HG03095 (cell line): ENCODE results near the gene DIP2B.

Experiments used
- ATAC-seq: cut with Tn5 transposase; IDR thresholded peaks from one replicate; pipeline ENCODE4 v1.9.1; 2021; ENCODE audit warnings: moderate library complexity; ENCODE audit not compliant: unreplicated experiment

DIP2B gene

DNA sequence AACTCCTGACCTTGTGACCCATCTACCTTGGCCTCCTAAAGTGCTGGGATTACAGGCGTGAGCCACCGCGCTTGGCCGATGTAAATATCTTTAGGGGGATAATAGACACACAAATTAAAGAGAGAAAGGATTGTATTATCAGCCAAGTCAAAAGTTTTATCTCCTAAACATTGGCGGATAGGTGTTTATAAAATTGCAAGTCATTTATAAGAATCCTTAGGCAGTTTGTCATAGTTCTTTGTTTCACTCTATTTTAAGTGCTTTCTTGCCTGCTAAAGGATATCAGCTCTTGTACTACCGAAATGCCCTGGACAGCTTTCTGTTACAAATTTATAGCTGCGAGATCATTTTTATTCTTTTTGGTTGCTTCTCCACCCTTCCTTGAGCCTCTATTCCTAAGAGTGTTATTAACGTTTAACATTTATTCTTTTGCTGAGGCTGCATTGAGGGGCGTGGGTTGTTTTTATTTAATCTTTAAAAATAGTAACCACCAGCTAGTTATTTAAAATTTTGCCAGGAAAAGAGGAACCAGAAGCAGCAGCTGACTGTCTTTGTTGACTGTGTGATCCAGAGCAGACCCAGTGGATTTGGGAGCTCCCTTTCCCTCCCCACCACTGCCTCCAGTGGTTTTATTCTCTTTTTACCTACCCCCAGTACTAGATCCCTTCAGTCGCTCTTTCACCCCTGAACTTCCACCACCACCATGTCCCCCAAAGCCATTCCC, 106.4 kb downstream of the DIP2B start:
- ATAC-seq = no peak

DNA sequence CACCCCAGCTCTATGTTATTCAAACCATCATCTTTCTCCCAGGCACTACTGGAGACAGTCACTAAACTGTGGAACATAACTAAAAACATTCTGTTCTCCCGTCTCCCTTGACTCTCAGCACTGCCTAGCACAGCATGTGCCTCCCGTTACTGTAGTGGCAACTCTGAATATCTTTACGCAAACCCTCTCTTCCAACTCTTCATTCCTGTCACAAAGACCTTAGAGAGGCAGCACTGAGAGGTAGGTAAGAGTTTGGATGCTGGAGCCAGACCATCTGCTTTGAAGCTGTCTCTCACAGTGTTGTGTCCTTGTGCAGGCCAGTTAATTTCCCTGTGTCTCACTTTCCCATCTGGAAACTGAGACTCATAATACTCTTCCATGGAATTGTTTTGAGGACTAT, 108.1 kb downstream of the DIP2B start:
- ATAC-seq = no peak

DNA sequence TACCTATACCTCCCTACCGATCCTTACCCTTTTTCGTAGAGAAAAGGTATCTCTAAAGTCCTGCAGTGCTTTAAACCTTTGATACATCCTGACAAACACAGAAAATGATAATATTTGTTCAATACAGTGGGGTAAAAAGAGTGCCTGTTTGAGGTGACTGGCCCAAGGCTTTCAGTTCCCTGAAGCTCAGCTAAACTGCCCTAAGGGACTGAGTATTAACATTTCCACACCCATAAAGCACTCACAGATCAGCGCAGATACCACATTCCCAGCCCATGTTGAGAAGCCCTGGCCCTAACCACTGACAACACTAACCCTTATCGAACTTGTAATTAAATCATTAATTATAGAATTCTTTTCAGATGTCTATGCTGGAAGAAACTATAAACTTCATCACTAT, 108.7 kb downstream of the DIP2B start:
- ATAC-seq = no peak

DNA sequence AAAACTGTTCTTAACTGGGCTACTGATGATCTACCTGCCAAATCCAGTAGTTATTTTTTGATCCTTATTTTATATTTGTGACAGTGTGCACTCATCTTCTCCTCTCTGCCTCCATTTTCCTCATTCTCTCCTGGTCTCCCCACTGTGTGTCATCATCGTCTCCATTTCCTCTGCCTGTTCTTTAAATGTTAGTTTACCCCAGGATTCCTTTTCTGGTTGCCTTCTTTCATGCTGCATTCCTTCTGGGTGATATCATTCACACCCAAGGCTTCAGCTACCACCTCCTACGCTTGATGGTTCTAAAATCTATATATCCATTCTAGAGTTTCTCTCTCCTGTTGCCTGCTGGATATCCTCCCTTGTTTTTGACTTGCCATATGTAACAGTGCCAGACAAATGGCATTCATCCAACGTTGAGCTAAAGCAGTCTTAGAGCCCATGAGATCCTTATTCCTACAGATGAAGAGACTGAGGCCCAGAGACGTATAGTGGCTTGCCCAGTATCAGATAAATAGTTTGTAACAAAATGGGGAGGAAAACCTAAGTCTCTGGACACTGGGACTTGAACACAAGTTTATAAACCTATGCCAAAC, 109.5 kb downstream of the DIP2B start:
- ATAC-seq = no peak

DNA sequence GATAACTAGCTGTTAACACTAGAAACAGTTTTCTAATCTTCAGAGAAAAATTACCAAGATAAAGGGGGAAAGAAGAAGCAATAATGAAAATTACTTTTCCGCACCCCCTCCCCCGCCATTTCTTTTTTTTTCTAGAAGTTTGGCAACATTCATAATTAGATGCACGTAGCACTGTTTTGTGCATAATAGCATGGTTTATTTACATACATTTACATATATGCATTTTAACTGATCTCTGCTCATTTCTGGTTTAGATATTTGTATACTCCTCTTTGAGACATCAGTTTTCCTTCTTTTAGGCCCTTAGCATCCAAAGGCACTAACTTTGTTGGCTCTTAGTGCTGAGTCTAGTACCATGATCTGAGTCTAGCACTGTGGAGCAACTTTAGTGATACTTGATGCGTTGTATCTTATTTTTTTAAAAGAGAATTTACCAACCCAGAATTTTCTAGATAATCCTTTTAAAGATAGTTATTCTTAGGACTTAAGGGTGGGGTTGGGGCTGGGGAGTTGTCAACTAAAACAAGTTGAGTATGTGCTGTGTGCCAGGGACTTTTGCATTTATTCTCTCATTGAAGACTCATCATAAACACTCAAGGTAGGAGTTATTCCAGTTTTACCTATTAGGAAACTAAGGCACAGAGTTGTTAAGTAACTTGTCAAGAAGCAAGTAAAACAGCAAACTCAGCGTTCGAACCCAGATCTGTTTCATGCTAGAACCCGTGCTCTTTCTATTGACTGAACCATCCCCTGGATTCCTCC, 110.5 kb downstream of the DIP2B start:
- no peak for ATAC-seq

DNA sequence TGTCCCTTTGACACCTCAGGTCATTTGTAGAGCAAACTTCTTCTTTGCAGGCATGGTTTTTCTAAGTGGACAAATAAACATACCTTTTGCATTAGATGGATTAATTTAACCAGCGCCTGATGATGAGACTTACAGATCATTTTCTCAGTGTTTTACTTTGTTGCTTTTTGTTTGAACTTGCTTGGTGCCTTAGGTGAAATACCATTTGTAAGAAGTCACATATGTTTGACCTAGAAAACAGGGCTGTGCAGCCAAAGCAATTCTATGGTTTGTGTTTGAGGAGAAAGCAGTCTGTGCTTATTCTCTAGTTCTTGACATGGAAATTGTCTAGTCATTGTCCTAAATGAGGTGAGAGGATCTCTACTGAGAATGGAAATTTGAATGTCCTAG, 111.1 kb downstream of the DIP2B start:
- ATAC-seq = no peak

DNA sequence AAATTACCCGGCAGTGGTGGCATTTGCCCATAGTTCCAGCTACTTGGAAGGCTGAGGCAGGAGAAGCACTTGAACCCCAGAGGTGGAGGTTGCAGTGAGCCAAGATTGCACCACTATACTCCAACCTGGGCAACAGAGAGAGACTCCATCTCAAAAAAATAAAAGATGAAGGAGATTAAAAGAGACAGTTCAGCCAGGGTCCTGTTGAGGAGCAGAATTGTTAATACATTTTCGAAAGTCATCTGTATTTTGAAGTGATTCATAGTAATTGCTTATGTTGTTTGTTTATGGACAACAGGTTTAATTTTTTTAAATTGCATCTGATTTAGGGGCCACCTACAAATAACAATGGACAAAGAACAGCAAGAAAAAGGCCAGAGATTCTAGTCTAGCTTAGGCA, 112.9 kb downstream of the DIP2B start:
- no peak for ATAC-seq

DNA sequence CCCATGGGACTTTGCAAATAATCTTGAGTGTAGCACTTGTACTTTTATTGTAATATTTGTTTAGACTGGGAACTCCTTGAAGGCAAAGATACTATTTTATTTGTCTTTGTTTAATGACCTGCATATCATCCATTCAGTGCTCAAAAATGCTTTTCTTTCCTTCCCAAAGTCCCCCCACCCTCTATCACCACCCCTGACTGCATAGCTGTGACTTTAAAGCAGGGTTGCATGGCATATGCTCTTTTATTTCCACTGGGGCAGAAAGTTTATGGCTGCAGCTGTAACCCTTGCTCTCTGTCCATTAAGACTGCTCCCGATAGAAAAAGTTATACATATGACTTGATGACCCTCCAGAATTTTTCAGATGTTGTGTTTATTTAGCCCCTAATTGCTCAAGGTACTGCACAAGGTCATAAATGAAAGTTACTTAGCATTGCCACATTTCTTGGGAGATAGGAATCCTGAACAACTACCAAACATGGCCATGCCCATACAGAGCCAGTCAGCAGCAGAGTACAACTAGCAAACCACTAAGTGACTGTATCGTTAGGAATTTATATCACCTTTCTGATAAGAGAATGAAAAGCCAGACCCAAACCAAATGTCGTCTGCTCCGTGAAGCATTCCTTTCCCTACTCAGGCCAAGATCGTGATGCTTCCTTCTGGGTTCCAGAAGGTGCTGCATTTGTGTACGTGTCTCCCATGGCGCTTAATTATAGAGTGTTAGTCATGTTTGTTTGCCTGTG, 114.3 kb downstream of the DIP2B start:
- no peak for ATAC-seq

DNA sequence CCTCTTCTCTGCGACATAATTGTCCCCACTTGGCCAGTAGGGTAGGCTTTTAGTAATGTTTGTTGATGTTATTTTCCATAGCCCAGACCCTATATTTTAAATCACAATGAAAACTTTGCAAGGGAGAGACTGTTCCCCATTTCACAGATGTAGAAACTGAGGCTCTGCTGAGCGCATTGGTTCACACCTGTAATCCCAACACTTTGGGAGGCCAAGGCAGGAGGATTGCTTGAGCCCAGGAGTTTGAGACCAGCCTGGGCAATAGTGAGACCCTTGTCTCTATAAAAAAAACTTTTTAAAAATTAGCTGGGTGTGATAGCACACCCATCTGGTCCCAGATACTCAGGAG, 114.8 kb downstream of the DIP2B start:
- ATAC-seq = no peak

DNA sequence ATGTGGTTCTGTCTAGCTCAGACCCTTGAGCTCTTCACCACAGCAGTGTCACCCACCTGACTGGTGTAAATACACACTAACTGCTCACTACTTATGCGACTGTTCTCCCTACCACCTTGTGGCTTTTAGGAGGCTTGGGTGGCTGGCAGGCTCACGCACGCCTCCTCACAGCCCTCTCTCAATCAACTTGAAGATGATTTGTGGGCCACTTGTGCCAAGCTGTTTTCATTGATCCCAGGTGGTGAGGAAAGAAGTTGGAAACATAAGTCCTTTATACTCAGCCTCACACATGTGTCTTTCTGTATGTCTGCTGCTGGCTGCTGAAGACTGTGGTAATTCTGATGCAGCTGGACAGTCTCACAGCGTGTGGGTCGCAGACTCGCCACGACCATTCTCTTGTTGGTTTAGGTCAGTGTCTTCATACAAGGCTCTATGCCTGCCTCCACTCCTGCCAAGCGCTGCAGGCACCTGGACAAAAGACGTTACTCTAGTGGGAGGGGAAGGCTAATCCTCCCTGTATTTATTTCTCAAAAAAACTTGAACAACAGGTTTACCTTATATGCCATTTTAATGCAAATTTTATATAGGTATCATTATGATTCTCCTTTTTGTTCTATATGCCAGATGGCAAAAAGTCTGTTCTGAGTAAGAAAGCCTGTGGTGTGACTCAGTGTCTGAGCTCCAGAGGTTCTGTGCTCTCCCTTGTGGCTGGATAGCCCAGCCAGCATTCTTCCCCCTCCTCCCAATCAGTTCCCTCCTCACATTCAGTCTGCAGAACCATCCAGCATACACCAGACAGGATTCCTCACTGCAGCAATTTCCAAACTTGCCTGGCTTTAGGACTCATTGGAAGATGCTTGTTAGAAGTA, 115.6 kb downstream of the DIP2B start:
- ATAC-seq = no peak

DNA sequence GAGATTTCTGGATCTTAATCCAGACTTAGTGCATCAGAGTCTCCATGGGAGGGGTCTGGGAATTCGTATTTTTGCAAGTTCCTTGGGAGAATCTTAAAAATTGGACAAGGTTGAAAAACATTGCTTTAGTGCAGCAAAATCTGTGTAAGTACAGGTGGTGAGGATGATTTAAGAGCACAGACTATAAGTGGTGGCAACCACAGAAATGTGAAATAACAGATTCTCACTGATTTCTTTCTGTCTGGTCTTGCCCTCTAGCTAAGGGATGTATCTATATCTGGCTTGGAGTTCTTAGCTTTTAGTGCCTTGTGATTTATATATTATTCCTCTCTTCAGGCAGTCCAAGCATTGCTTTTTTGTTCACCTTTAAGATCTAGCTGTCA, 116.2 kb downstream of the DIP2B start:
- no peak for ATAC-seq

DNA sequence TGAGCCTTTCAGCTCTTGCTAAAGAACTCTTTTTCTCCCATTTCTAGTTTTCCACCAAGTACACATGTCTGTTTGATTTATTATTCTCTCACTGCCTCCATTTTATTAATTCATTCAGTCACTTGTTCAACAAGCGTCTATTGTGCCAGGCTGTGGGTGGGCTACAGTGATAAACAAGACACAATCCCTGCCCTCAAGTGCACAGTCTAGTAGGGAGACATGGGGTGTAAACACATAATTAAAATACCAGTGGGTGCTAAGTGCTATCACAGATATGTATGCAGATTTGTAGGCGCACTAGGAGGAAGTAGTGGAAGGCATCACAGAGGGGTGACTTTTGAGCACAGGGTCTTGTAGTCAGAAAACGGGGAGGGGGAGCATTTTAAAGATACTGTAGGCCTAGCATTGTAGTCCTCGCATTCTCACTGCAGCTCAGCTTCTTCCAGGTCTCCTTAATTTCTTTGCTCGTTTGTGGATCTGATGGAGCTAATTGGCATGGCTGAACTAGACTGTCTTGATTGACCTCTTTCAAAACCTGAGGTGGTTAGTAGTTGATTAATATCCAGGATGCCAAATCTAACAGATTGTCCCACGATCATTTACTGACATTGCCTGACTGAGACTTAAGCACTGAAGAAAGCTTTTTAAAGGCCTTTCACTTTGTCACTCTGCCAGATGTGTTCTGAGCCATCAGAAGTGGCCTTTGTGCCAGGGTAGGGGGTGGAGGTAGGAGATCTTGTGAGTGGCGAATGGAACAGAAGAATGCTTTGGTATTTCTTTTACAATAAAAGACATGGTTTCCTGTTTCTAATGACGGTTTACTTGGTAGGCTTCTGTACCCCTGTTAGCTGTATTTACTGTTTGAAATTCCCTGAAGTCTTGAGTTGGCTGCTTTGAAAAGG, 116.9 kb downstream of the DIP2B start:
- ATAC-seq = no peak

DNA sequence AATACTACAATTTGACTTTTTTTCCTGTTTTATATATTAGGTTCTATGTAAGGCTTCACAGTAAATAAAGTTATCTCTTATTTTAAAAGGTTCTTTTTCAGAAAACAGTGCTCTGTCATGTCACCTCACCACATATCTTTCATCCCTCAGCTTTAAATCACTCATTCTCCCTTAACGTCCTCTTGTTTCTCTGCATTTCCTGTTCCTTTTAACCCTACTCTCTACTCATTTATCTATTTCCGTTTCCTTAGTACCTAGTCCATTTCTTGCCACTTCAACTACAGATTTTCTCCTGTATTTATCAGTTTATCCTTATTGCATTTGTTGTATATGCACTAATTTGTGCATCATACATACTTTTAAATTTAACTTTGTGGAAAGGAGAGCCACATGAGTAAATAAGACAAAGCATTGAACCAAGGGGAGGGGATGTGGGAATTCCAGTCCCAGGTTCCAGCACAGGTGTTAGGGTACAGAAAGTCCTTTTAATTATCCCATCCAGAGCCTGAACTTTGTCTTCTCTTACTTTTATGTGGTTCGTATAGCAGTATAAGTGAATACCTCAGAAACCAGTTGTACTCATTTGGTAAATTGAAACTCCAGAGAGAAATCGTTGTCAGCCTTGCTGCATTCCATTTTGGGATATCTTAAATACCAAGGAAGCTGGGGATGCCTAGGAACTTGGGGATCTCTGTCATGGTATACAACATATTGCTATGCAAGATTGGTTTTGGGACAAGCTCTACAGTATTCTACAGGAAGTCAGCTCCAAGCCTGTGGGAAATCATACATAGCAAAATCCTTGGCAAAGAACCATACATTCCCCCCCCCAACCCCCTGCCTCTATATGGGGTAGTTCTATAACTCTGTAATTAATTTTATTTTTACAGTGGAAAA, 120.5 kb downstream of the DIP2B start:
- no peak for ATAC-seq

DNA sequence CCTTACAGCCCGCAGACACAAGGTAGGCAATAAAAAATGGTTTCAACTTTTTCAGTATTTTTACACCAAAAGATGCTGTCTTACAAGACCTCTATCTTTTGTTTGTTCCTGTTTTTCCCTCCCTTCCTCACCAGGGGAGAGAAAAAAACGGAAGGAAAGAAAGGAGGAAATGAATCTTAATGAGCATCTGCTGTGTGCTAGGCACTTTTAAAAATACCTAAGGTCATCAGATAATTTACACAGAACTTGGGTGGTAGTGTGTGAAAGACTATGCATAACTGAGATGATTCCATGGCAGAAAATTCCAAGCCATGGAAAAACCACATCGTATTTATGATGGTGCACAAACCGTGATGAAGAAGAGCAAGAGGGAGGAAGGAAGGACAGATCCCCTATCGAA, 121.2 kb downstream of the DIP2B start:
- ATAC-seq = no peak

DNA sequence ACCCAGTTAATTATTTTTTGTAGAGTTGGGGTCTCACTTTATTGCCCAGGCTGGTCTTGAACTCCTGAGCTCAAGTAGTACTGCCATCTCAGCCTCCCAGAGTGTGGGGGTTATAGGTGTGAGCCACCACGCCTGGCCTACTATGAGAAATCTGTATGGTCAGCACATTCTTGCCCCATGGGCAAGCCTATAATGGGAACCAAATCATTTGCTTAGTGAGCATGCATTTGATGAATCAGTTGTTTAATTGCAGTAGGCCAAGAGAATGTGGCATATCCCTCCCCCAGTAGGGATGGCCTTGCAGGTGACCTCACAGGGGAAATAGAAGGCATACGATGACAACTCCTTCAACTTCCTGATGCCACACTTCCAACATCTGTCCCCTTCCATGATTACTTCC, 122.7 kb downstream of the DIP2B start:
- ATAC-seq = no peak

DNA sequence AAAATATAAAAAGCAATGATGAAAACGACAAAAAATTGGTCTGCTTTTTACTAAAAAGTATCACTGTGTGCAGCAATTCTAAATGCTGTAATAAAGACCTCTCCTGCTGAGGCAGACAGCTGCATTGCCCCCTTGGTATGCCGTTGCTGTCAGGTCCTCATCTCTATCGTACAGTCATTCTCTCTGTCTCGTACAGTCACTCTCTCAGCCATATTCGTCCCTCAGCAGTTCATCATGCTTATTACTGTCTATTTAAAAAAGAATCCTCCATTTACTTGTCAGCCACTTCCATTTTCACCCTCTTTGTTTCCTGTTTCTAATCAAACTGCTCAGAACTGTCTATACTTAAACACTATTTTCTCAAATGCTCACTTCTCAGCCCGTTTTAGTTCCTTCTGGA, 123.6 kb downstream of the DIP2B start:
- ATAC-seq = no peak

DNA sequence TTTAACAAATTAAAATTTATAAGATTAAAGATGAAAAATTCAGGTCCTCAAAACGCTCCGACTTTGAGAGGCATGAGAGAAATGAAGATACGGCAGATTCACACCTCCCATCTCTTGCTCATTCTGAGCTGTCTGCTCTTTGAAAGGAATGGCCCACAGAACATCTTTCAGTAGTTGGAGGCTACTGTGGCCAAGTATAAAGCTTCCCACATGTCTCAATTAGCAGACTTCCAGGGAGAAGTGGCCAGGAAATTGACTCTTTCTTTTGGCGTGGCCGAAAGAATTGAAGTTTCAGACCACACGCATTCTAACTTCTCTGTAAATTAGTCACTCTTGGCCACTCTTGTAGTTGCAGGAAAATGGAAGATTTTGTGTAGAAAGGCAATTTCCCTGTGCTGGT, 129.2 kb downstream of the DIP2B start:
- no peak for ATAC-seq

DNA sequence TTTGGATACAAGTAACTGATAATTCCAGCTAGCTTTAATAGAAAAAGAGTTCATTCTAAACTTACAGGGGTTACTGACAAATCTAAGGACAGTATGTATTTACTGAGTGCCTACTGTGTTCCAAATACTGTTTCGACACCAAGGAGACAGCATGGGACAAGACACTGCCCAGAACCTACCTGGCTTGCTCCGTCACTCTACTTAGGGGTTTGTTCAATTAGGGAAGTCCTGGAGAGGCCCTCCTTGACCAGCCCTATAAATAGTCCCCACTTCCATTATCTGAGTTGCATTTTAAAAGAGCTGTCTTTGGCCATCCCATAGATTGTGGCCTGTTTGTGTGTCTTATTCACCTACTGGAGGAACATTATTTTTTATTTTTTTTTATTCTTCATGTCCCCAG, 129.6 kb downstream of the DIP2B start:
- ATAC-seq = no peak

DNA sequence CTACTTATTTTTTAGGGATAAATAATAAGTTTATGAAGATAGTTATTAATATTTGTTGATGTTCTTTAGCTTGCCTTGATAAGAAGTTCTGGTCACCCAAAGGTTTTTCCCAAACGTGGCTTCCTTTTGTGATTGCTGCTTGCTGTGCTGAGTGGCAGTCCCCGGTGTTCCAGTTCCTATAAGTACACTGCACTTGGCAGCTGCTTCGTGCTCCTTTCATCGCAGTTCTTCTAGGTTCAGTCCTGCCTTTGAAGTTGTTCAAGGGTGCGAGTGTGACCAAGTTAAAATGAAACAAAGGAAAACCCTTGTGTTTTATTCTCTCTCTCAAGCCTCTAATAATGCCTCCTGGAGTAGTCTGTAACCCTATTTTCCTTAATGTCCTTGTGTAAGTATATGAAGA, 130.6 kb downstream of the DIP2B start:
- no peak for ATAC-seq
